ENCODE data around the gene FBXW5. TPM values are rescaled to one million over a fixed set of nuclear protein-coding genes. Genes with fewer than 3 reads are reported as not detected.

Gene FBXW5
- total and polyA plus RNA-seq, 10 of the 15 experiments (the other 5 are each of a cell fraction or from before 2014, with no cell fraction given): 0.21 to 97.3 (median 44.5) TPM

GRCh38 chr9:136972335-136972734, 27.8 kb upstream of the FBXW5 start:
- ChIA-PET SMC1A (ENCODE audit: uncharacterized antibody, unreplicated experiment) (no interaction called here), RAD21 (ENCODE audit: unreplicated experiment) (no interaction called here), CTCF (interaction anchor here (2.0 kb wide), 1 partner anchor 57 kb away, joined by 5 read pairs; no protein-coding TSS in a partner anchor), POLR2A (no interaction called here)
- no peaks in the 10 kb centered on the region for H3K9me3 ChIP-seq (replicated peaks; ENCODE audit: control insufficient read depth, insufficient read depth, low read length)
- H3K4me1 ChIP-seq (ENCODE audit: control insufficient read depth, insufficient read depth, low read length): no peaks in the 10 kb centered on the region
- WGBS (ENCODE audit: insufficient coverage, insufficient replicate concordance, low lambda C conversion rate, missing lambda C conversion rate): 49% methylated on average over 11 of the region's 11 CpGs
- H3K9ac ChIP-seq (ENCODE audit: control insufficient read depth, insufficient read depth, low read length): no peak overlapping the region
- no peak overlapping the region for H3K27ac ChIP-seq (ENCODE audit: control insufficient read depth, insufficient read depth)
- H3K4me3 ChIP-seq: no peak overlapping the region
- in situ Hi-C loops (cut with MboI) (no loop called here), intact Hi-C loops (cut with micrococcal nuclease; ENCODE audit: unreplicated experiment) (no loop called here)
- no peak for DNase-seq (ENCODE audit: low read depth, low spot score)
- no peak for FAIRE-seq
- BruUV-seq (replicated peaks): no TSS peak
- no peaks in the 10 kb centered on the region for H3K79me2 ChIP-seq (ENCODE audit: control insufficient read depth, insufficient read depth, low read length)
- TF ChIP-seq NR2F1 (conservative IDR thresholded peaks at IDR 0.05) (0 out of 2 replicates have a peak, but pooled peaks have one; percentile 23), RELB (IDR thresholded peaks at IDR 0.05; ENCODE audit: low read depth) (no peak)
- no peaks in the 10 kb centered on the region for H4K20me1 ChIP-seq (ENCODE audit: control insufficient read depth, insufficient read depth)
- H3K4me2 ChIP-seq (ENCODE audit: control insufficient read depth, insufficient read depth): no peak overlapping the region
- no peaks in the 10 kb centered on the region; a peak in 1 of 4 replicates for H3K27me3 ChIP-seq (replicated peaks in 1 of 2; ENCODE audit: control insufficient read depth in 2 of 2, insufficient read depth in 2 of 2, low read length in 1 of 2)
- H3K36me3 ChIP-seq (ENCODE audit: control insufficient read depth in 2 of 2, insufficient read depth in 2 of 2, low read length in 1 of 2): no peaks in the 10 kb centered on the region
- no peak overlapping the region for H2AFZ ChIP-seq (ENCODE audit: control insufficient read depth, low read depth, low read length)
- ATAC-seq: no peak

- H3K9me3 ChIP-seq (replicated peaks; ENCODE audit: control insufficient read depth, insufficient read depth, low read length): no peaks in the 10 kb centered on the region
- ATAC-seq: no peak
- ChIA-PET SMC1A (ENCODE audit: uncharacterized antibody, unreplicated experiment) (no interaction called here), RAD21 (ENCODE audit: unreplicated experiment) (no interaction called here), POLR2A (no interaction called here), CTCF (interaction anchor here (2.0 kb wide), 1 partner anchor 58 kb away, joined by 5 read pairs; no protein-coding TSS in a partner anchor)
- no peak overlapping the region for H3K27ac ChIP-seq (ENCODE audit: control insufficient read depth, insufficient read depth)
- no peaks in the 10 kb centered on the region for H4K20me1 ChIP-seq (ENCODE audit: control insufficient read depth, insufficient read depth)
- 15% methylated on average over 14 of the region's 14 CpGs for WGBS (ENCODE audit: insufficient coverage, insufficient replicate concordance, low lambda C conversion rate, missing lambda C conversion rate)
- no peak overlapping the region for H3K4me2 ChIP-seq (ENCODE audit: control insufficient read depth, insufficient read depth)
- no peak overlapping the region for H2AFZ ChIP-seq (ENCODE audit: control insufficient read depth, low read depth, low read length)
- intact Hi-C loops (cut with micrococcal nuclease; ENCODE audit: unreplicated experiment) (no loop called here), in situ Hi-C loops (cut with MboI) (no loop called here)
- H3K4me3 ChIP-seq: no peak overlapping the region
- FAIRE-seq: no peak
- no peaks in the 10 kb centered on the region for H3K4me1 ChIP-seq (ENCODE audit: control insufficient read depth, insufficient read depth, low read length)
- H3K79me2 ChIP-seq (ENCODE audit: control insufficient read depth, insufficient read depth, low read length): no peaks in the 10 kb centered on the region
- no peak for DNase-seq (ENCODE audit: low read depth, low spot score)
- H3K9ac ChIP-seq (ENCODE audit: control insufficient read depth, insufficient read depth, low read length): no peak overlapping the region
- H3K36me3 ChIP-seq (ENCODE audit: control insufficient read depth in 2 of 2, insufficient read depth in 2 of 2, low read length in 1 of 2): no peaks in the 10 kb centered on the region
- BruUV-seq (replicated peaks): no TSS peak
- H3K27me3 ChIP-seq (replicated peaks in 1 of 2; ENCODE audit: control insufficient read depth in 2 of 2, insufficient read depth in 2 of 2, low read length in 1 of 2): no peaks in the 10 kb centered on the region; a peak in 1 of 4 replicates
- TF ChIP-seq CHD1 (IDR thresholded peaks at IDR 0.05; ENCODE audit: low read depth, low read length) (no peak), SIX5 (IDR thresholded peaks at IDR 0.05; ENCODE audit: low read depth, low read length, severe bottlenecking) (no peak), HDGF (IDR thresholded peaks at IDR 0.05) (no peak), GATAD2B (conservative IDR thresholded peaks at IDR 0.05; ENCODE audit: low read depth) (no peak), USF2 (IDR thresholded peaks at IDR 0.05; ENCODE audit: borderline replicate concordance, low read depth, low read length) (no peak), GABPA (IDR thresholded peaks at IDR 0.05; ENCODE audit: low read depth) (no peak), ZBTB11 (CRISPR knock-in tag; IDR thresholded peaks at IDR 0.05) (no peak), E2F4 (IDR thresholded peaks at IDR 0.05; ENCODE audit: low read depth, low read length) (no peak)
Observed at GRCh38 chr9:136971746-136972145, 27.2 kb upstream of the FBXW5 start.
